HG03025 (cell line): ENCODE results near the gene MYZAP.

Source experiments
- ATAC-seq: cut with Tn5 transposase; IDR thresholded peaks from one replicate; pipeline ENCODE4 v1.9.1; 2021; ENCODE audit warnings: mild to moderate bottlenecking, moderate library complexity; ENCODE audit not compliant: unreplicated experiment, low FRiP score

MYZAP gene

DNA sequence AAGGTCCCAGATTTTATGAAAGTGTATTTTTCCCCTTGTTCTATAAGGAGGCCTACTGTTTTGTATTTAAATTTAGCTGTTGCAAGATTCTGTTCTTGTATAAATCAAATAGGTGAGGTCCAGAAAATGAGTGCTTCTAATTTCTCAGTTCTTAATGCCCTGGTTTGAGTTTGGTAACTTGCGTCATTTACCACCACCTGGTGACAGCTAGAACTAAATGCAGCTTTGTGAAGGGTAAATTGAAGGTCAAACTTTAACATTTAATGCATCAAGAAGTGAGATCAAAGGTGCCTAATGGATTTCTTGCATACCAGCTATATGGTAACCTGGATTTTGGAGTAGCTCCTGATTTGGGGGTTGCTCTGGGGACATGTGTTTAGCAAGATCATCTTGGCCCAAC is 64.1 kb downstream of the MYZAP start:
- ATAC-seq, result no peak

DNA sequence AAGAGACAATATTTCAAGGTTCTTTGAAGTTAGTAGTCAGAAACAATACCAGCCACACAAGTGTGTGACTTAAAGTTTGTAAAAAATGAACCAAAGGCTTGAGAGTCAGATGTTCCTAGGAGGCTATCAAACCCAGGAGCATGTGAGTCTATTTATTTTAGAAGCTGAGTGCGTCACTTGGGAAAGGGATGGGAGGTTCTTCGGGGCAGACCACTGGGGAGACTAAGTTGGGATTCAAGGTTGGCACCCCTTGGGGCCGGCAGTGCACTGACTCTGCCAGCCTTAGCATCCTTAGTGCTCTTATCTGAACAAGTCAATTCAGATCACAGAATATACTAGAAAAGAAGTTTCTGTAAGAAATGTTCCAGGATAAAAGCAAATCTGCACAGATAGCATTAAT is 64.7 kb downstream of the MYZAP start:
- ATAC-seq, result no peak

DNA sequence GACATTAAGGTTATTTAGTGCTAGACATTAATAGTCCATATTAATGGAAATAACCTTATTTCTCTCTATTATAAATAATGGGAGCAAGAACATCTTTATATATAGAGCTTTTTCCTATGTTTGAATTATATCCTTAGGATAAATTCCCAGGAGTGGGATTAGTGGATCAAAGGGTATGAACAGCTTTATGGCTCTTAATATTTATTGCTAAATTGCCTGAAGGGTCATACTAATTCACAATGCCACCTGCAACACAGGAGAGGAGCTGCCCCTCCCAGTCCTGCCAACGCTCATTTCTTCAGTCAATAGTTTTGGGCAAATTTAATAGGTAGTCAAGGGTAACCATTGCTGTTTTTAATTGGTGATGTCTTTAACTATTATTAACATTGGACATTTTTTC is 65.9 kb downstream of the MYZAP start:
- no peak for ATAC-seq

DNA sequence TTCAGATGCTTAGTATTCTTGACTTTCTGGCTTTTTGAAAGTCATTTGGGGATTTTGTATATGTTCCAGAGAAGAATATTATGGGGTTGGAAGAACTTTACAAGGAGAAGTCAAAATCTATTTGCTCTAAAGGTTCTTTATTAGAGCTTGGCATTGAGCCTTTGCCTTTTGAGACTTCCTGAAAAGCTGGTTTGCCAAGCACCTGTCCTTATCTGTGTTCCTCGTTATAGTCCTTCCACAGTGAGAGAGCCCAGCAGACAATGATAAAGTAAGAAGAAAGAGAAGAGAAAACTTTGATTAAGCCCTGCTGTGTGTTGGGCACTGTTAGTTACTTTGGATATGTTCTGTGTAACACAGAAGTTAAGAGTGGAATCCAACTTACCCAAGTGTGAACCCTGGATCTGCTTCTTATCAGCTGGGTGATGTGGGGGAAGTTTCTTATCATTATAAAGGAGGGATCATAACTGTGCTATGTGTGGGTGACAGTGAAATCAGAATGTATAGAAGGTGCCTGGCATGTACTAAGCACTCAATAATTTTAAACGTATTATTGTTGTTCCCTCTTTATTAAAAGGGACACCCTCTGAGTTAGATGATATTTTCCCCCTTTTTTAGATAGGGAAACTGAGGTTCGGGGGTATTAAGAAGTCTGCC is 70.5 kb downstream of the MYZAP start:
- no peak for ATAC-seq

DNA sequence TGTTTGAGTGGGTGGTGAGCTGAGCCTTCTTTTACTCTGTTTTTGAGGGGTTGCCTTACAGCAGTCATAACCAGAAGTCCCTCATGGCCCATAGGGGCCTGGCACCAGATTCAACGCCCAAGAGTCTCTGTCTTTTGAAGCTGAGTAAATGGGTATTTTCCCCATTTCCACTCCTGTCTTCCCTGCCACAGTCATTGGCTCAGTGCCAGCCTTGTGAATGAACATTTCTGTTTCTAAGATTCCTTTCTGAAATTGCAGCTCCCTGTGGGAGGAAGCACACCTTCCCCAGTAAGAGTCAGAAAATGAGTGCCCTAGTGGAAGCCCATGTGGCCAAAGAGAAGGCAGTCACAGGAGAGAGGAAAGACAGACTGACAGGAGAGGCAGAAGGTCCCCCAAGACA is 71.1 kb downstream of the MYZAP start:
- ATAC-seq, result no peak

DNA sequence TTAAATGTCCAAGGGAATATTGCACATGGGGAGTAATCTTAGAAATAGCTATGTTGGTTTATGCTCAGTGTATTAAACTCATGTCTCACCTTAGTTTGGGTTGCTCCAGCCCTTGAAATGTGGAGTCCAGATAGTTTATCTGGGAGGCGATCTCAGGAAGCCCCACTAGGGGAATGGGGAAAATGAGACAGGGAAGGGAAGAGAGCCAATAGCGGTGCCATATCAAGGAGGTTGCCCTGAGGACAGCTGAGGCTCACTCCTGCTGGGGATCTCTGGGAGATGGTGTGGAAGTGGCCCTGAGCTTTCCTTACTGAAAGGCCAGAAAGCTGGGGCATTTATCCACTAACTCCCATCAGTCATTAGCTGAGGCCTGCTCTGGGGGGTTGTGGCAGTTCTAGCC is 71.6 kb downstream of the MYZAP start:
- no peak for ATAC-seq

DNA sequence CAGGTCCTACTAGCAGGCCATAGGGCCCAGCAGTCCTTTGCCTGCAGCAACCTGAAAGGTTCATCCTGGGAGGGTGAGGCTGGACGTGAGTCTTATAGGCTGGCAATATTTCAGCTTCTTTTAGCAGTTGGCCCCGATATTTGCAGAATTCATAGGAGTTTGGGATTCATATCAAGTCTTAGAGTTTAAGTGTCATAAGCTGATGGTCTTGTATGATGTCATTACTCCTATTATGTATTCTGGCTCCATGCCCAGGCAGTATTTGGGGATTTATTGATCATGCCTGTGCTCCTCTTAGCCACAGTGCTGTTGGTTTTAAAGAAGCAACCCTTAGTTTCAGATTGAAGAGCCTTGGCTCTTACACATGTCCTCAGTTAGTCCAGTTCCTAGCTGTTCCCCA is 73.5 kb downstream of the MYZAP start:
- no peak for ATAC-seq

DNA sequence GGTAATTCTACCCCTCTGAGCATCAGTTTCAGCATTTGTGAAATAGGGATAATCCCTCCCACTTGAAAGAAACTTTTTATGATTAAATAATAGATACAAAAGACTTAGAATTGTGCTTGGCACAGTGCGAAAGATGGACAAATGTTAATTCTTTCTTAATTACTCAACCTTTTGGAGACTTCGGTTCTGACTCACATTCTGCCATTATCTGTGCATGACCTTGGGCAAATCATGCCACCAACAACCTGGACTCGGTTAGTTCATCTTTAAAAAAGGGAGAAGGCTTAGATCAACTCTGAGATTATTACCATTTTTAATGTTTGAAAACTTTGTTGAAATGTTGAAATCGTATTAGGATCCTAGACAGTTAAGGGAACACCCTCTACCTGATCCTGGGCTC is 74.2 kb downstream of the MYZAP start:
- ATAC-seq, result no peak

DNA sequence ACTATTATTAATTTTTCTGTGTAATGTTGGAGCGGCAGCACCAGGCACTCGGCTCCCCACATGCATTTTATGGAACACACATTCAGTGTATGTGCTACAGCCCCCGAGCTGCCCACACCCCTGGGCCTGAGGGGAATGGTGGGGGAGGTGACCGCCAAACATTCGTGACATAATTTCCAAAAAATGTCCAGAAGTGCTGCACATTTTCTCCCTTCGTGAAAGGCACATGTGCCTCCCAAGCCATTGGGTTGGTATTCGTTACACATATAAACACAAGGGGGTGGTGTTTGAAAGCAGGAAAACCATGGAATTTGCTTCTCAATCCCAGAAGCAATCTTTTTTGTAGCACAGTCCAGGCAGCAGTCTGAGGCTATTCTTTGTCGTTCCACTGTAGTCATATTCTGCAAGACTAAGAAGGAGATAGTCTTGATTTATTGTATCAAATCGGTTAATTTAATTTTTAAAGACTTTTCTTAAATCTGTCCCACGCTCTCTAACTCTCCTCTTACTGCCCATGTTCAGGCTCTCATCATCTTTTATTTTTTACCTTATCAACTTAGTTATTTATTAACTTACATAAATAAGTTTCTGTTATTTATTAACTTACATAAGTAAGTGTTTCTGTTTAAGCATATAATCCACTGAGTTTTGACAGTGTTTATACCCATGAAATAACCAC is 75.6 kb downstream of the MYZAP start:
- no peak for ATAC-seq

DNA sequence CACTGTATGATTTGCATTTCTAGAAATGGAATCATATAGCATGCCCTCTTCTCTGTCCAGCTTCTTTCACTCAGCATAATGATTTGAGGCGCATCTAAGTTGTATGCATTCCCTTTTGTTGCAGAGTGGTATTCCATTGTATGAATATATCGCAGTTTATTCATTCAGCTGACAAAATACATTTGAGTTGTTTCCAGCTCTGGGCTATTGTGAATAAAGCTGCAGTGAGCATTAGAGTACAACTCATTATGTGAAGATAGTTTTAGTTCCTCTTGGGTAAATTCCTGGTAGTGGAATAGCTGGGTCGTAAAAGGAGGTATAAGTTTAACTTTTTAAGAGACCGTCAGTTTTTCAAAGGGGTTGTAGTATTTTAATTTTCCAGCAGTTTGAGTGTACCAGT is 76.3 kb downstream of the MYZAP start:
- no peak for ATAC-seq

DNA sequence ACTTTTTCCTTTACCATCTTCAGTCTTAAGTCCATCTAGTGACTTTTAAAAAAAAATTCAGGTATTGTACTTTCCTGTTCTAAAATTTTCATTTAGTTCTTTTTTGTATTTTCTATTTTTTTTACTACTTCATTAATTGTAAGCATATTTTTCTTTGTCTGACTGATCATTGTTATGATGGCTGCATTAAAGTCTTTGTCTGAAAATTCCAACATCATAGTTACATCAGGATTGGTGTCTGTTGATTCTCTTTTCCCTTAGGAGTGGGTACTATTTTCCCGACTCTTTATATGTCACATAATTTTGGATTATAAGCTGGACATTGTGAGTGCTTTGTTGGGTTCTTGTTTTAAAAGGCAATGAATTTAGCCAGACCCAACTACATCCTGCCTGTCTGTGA is 79.9 kb downstream of the MYZAP start:
- no peak for ATAC-seq

DNA sequence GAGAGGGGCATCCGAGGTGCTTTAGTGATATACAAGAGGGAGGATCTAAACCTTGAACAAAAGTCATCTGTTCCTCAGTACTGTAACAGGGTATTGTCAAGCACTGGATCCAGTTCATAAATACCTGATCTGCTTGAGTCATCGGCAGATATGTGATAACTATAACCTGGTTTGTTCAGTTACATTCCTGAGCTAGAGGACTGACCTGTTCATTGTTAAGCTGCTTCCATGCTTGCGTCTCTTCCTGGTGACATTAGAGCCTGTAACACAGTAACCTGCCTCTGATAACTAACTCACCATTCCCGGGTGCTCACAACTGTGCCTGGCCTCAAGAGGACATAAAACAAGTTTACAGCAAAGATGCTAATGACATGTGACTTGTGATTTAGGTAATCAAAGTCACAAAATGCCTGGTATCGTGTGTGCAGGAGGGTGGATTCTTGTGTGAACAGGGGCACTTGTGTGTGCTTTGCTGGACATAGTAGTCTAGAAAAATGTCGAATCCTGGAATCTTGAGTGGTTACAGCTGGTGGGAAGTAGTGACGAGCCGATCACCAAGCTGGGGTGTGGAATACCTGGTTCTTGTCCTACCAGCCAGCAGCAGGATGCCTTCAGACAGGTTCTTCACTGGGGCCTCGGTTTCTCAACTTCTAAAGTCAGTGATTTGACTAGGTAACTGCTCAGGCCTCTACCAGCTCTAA is 83.9 kb downstream of the MYZAP start:
- ATAC-seq, result no peak

DNA sequence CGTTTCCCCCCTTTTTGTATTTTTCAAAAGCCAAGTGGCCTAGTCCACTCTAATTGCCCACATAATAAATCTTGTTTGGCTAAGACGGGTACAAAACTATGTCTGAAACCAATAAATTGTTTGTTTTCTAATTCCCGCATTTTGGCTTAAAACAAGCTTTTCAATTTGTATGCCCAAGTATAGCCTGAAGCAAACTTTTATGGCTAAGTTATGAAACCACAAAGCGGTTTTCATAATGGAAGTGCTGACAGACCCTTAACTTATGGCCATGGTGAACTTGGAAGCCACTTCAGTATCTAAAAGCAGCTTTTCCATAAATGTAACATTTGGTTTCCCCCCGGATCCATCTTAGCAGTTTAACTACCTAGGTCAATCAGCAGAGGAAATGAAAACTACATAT is 84.9 kb downstream of the MYZAP start:
- ATAC-seq, result no peak

DNA sequence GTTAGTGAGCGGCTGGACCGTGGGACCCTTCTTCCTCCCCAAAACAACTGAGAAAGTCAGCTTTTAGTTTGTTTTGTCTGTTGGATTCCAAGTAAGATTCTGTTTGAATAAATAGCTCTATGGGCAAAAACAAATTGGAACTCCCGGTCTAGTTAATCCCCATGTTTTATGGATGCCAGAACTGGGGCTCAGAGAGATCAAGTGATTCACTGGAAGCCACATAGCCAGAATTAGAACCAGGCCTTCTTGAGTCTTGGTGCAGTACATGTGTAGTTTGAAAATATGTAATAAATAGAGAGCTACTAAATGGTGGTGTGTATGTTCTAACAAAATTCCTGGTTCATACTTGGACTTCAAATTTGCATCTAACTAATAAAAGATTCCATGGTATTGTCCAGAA is 85.5 kb downstream of the MYZAP start:
- no peak for ATAC-seq

DNA sequence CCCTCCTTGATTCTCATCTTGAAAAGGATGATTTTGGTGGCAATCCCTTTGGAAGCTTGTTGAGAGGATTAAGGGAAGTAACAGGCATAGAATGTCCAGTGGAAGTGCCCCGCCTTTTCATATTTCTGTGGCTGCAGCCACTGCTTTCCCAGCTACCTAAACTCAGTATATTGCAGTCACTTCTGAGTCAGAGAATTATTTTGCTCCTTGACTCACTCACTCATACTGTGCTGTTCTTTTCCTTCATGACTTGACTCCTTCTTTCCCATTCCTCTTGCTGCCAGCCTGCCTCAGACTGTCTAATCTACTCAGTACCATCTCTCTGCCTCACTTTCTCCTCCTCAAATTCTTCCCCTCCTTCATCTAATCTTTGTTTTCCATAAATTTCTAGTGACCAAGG is 88.3 kb downstream of the MYZAP start:
- ATAC-seq, result no peak

DNA sequence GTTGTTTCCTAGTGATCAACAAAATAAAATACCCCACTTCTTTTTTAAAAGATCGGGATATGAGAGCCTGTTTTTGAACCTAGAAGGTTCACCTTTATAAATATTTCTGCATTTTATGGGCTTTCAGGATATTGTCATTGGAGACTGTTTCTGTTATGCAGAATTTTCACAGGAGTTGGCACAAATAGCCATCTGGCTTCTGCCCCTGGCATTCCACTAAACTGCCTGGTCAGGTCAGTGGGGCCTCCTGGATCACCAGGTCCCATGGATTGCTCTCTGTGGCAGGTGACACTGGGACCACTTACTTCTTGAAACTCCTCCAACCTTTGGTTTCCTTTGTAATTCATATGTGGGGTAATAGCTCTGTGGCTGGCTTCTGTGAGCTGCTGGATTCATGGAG is 89.3 kb downstream of the MYZAP start:
- ATAC-seq, result no peak

DNA sequence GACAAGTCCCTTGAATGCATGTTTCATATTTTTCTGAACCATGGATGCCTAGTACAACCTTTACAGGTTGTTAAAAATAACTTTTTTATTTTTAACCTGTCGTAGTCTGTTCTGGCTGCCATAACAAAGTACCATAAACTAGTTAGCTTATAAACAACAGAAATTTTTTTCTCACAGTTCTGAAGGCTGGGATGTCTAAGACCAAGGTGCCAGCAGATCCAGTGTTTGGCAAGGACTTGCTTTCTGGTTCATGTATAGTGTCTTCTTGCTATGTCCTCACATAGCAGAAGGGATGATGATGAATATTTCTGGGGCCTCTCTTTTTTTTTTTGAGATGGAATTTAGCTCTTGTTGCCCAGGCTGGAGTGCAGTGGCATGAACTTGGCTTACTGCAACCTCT is 91.8 kb downstream of the MYZAP start:
- no peak for ATAC-seq

DNA sequence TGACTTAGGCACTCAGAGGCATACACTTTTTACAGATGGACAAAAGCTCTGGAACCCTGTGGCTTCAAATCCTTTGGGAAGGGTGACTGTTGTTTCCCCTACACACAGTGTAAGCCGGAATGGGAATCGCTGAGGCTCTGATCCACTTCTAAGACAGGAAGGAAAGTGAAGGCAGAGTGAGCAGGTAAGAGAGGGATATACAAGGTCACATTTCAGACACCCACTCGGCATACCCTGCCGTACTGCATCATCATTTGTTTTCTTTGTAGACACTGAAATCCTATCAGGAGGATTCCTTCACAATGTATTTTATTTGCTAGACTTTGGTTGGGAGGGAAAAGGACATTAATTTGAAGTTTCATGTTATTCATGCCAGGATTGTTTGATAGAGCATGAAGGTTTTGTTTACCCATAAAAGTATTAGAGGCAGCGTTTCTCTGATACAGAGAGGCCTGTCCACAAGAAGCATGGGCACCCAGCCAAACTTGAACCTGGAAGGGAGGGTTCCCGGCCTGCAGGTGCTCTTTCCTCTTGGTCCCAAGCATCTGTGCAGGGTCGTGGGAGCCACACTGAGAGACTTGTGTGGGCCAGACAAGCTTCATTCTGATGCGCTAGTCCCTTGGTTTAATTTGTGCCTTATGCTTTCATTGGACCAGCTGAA is 92.9 kb downstream of the MYZAP start:
- no peak for ATAC-seq

DNA sequence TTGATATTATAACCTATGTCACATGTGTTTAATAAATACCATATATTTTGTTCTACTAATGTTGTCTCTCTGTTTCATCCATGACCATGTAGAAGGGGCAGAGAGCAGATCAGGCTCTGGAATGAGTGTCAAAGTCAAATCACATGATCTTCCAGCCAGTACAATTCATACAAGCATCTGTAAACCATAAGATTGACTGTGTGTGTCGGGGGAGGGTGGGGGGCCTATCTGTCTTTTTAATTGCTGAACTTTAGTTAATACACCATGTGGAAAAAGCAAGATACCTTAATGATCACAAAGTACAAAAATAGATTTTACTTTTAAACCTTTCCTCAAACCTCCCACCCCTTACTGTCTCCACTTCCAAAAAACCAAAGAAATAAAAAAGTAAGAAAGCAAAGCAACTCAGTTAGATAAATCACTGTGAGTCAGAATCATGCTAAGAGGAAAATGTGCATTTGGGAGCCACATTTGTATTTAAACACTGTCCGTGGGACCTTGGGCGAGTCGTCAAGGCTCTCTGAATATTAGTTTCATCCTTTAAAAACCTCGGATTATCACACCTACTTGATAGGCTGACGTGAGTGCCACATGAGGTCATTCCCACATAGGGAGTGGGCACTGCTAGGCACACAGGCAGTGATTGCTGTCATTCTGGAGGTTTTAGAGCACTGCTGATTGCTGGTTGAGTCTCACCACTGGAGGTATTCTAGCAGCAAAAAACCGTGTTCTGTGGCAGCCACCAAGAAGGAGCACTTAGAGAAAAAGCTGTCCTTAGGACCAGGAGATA is 93.8 kb downstream of the MYZAP start:
- no peak for ATAC-seq

DNA sequence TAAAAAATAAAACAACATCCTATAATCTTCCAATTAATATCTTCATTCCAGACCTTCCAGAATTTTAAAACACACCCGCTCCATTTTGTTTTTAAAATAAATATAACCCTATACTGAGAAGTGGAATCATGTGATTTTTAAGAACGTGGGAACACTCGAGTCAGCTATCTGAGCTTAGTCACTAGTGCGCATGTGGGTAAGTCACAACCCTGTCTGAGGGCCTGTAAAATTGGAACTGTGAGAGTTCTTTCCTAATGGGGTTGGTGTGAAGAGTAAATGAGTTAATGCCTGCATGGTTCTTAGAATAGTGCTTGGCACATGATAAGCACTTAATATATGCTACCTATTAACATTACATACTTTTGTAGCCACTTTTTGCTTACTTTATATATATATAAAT is 95.0 kb downstream of the MYZAP start:
- no peak for ATAC-seq
